Measurements from ENCODE around the gene ERRFI1.
A peak's percentile ranks its signal among the peaks of the same experiment; 100 is the strongest.

Gene ERRFI1

DNA sequence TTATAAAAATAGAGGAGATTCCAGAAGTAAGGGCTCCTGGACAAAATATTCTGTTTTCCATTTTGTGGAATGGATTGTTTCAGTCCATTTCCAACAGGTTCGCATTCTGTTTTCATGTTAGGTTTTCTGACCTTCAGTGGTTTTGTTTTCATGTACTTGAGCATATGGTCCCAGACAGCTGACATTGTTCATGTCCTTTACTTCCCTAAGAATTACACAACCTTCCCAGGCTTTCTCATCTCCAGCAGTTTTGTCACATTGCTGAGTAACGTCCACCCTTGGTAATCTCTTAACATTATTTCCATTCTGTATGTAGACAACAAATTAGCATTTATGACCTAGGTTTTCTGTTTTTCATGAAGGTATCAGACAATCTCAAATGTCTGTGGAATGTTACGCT is 21.0 kb upstream of the ERRFI1 start:
- peak overlapping the region; percentile 42 for H3K27ac ChIP-seq (ENCODE audit: low read depth, low read length)

DNA sequence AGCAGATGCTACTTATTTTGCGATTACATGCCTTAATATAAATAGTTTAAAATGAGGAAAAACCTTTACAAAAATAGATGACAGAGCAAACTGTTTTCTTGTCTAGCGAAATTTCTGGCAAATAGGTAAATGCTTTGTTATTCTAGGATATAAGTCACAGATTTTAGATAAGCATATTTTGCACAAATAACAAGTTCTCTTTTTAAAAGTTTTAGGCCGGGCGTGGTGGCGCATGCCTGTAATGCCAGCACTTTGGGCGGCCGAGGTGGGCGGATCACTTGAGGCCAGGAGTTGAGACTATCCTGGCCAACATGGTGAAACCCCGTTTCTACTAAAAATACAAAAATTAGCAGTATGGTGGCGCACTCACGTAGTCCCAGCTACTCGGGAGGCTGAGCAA is 20.3 kb upstream of the ERRFI1 start:
- H3K27ac ChIP-seq (ENCODE audit: low read depth, low read length): no peak overlapping the region
- H3K9me3 ChIP-seq (ENCODE audit: control insufficient read depth in 5 of 5, low read length in 5 of 5): peaks cover 0 to 2% (median 0%) of the 10 kb centered on the region in 5 donors

More for the DNA sequence above, 21.0 kb upstream of the ERRFI1 start:
- Histone ChIP-seq H3K9ac (ENCODE audit: low read length in 5 of 5) (no peak overlapping the region), H3K36me3 (ENCODE audit: control insufficient read depth in 5 of 5, insufficient read depth in 5 of 5, low read length in 5 of 5) (no peaks in the 10 kb centered on the region), H3K4me3 (ENCODE audit: low read depth in 1 of 5, low read length in 5 of 5) (no peak overlapping the region), H3K27me3 (ENCODE audit: control insufficient read depth in 5 of 5, insufficient read depth in 4 of 5, low read length in 5 of 5) (peaks cover 0 to 3% (median 0%) of the 10 kb centered on the region in 5 donors), H3K4me1 (ENCODE audit: control insufficient read depth in 5 of 5, insufficient read depth in 5 of 5, low read length in 5 of 5) (peaks cover 9 to 17% (median 11%) of the 10 kb centered on the region in 5 donors), H3K9me3 (ENCODE audit: control insufficient read depth in 5 of 5, low read length in 5 of 5) (peaks cover 0 to 2% (median 0%) of the 10 kb centered on the region in 5 donors)

DNA sequence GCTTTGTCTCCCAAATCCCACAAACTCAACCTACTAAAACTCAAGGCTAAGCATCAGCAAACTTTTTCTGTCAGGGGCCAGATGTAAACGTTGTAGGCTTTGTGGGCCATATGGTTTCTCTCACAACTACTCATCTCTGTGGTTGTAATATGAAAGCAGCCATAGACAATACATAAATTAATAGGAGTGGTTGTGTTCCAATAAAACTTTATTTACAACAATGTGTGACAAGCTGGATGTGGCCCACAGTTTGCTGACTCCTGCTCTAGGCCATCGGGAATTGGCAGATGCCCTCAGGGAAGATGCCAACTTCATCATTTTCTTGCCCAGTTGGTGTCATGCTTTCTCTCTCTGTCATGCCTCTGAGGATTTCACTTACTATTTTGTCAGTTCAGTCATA is 17.5 kb upstream of the ERRFI1 start:
- Histone ChIP-seq H3K9me3 (ENCODE audit: control insufficient read depth in 5 of 5, low read length in 5 of 5) (peaks cover 0 to 2% (median 0%) of the 10 kb centered on the region in 5 donors), H3K27me3 (ENCODE audit: control insufficient read depth in 5 of 5, insufficient read depth in 4 of 5, low read length in 5 of 5) (peaks cover 0 to 3% (median 0%) of the 10 kb centered on the region in 5 donors), H3K4me3 (ENCODE audit: low read depth in 1 of 5, low read length in 5 of 5) (no peak overlapping the region), H3K36me3 (ENCODE audit: control insufficient read depth in 5 of 5, insufficient read depth in 5 of 5, low read length in 5 of 5) (no peaks in the 10 kb centered on the region), H3K9ac (ENCODE audit: low read length in 5 of 5) (no peak overlapping the region), H3K27ac (ENCODE audit: low read depth, low read length) (no peak overlapping the region), H3K4me1 (ENCODE audit: control insufficient read depth in 5 of 5, insufficient read depth in 5 of 5, low read length in 5 of 5) (peaks cover 9 to 13% (median 11%) of the 10 kb centered on the region in 5 donors)

More for the DNA sequence above, 20.3 kb upstream of the ERRFI1 start:
- H3K4me3 ChIP-seq (ENCODE audit: low read depth in 1 of 5, low read length in 5 of 5): no peak overlapping the region
- H3K4me1 ChIP-seq (ENCODE audit: control insufficient read depth in 5 of 5, insufficient read depth in 5 of 5, low read length in 5 of 5): peaks cover 9 to 13% (median 11%) of the 10 kb centered on the region in 5 donors
- H3K36me3 ChIP-seq (ENCODE audit: control insufficient read depth in 5 of 5, insufficient read depth in 5 of 5, low read length in 5 of 5): no peaks in the 10 kb centered on the region
- H3K9ac ChIP-seq (ENCODE audit: low read length in 5 of 5): no peak overlapping the region
- H3K27me3 ChIP-seq (ENCODE audit: control insufficient read depth in 5 of 5, insufficient read depth in 4 of 5, low read length in 5 of 5): peaks cover 0 to 3% (median 0%) of the 10 kb centered on the region in 5 donors

DNA sequence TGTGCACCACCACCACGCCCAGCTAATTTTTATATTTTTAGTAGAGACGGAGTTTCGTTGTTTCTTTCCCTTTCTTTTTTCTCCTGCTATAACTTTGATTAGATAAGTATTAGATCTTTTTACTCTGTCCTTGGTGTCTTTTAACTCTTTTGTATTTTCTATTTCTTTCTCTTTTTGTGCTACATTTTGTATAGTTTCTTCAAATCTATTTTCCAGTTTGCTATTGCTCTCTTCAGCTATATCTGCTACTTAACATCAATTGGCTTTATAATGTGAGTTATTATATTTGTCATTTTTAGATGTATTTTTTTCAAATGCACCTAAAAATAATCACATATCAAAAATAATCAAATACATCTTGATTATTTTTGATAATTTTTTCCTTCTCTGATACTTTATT is 16.0 kb upstream of the ERRFI1 start:
- Histone ChIP-seq H3K27me3 (ENCODE audit: control insufficient read depth in 5 of 5, insufficient read depth in 4 of 5, low read length in 5 of 5) (no peaks in the 10 kb centered on the region), H3K9ac (ENCODE audit: low read length in 5 of 5) (no peak overlapping the region), H3K4me1 (ENCODE audit: control insufficient read depth in 5 of 5, insufficient read depth in 5 of 5, low read length in 5 of 5) (peaks cover under 1 to 3% (median 1%) of the 10 kb centered on the region in 5 donors), H3K27ac (ENCODE audit: low read depth, low read length) (no peak overlapping the region), H3K9me3 (ENCODE audit: control insufficient read depth in 5 of 5, low read length in 5 of 5) (no peaks in the 10 kb centered on the region), H3K4me3 (ENCODE audit: low read depth in 1 of 5, low read length in 5 of 5) (no peak overlapping the region), H3K36me3 (ENCODE audit: control insufficient read depth in 5 of 5, insufficient read depth in 5 of 5, low read length in 5 of 5) (no peaks in the 10 kb centered on the region)

DNA sequence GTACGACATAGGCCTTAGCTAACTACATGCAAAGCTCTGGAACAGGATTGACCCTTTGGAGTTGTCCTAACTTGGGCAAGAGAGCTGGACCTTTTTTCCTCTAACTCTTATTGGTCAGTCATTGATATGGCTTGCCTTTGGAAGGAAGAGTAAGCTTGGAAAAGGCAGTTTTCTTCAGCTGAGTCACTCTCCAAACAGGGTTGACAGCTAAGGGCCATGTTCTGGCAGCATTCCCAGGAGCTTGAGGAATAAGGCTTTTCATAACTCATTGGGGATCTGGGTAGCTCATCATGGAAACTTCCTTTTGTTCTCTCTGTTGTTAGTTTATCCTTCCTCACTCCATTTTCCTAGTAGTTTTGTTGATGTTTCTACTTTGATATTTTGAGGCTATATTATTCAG is 14.5 kb upstream of the ERRFI1 start:
- Histone ChIP-seq H3K27me3 (ENCODE audit: control insufficient read depth in 5 of 5, insufficient read depth in 4 of 5, low read length in 5 of 5) (no peaks in the 10 kb centered on the region), H3K27ac (ENCODE audit: low read depth, low read length) (no peak overlapping the region), H3K9ac (ENCODE audit: low read length in 5 of 5) (no peak overlapping the region), H3K9me3 (ENCODE audit: control insufficient read depth in 5 of 5, low read length in 5 of 5) (no peaks in the 10 kb centered on the region), H3K36me3 (ENCODE audit: control insufficient read depth in 5 of 5, insufficient read depth in 5 of 5, low read length in 5 of 5) (no peaks in the 10 kb centered on the region), H3K4me1 (ENCODE audit: control insufficient read depth in 5 of 5, insufficient read depth in 5 of 5, low read length in 5 of 5) (no peaks in the 10 kb centered on the region), H3K4me3 (ENCODE audit: low read depth in 1 of 5, low read length in 5 of 5) (no peak overlapping the region)

DNA sequence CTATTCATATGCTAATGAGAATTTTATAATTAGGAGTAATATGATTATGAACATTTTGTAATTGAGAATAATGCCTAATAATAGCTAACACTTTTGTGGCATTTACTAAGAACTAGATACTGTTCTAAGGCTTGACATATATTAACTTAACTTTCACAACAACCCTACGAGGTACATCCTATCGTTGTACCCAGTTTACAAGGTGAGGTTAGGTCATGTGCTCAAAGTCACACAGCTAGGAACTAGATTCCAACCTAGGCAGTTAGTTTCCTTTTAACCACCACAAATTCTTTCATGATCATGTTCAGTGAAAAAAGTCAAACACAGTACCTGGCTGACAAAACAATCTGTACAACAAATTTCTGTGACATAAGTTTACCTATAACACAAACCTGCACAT is 13.0 kb upstream of the ERRFI1 start:
- no peaks in the 10 kb centered on the region for H3K27me3 ChIP-seq (ENCODE audit: control insufficient read depth in 5 of 5, insufficient read depth in 4 of 5, low read length in 5 of 5)
- no peaks in the 10 kb centered on the region for H3K4me1 ChIP-seq (ENCODE audit: control insufficient read depth in 5 of 5, insufficient read depth in 5 of 5, low read length in 5 of 5)
- no peak overlapping the region for H3K9ac ChIP-seq (ENCODE audit: low read length in 5 of 5)
- H3K4me3 ChIP-seq (ENCODE audit: low read depth in 1 of 5, low read length in 5 of 5): no peak overlapping the region
- no peaks in the 10 kb centered on the region for H3K36me3 ChIP-seq (ENCODE audit: control insufficient read depth in 5 of 5, insufficient read depth in 5 of 5, low read length in 5 of 5)
- H3K9me3 ChIP-seq (ENCODE audit: control insufficient read depth in 5 of 5, low read length in 5 of 5): no peaks in the 10 kb centered on the region
- no peak overlapping the region for H3K27ac ChIP-seq (ENCODE audit: low read depth, low read length)

DNA sequence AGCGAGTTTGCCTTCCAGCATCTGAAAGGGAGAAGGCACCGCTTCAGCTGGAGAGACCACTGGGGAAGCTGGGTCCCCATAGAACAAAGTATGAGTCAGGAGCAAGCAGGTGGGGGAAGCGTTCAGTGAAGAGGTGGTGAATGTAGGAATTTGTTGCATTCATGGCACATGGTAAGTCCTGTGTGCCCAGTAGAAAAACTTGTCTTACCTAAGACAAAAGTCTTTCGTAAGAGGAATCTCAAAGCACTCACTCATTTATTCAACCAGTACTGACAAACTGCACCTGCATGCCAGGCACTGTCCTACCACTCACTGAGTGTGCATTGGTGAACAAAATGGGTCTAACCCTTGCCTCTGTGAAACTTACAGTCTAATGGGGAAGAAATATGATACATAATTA is 9.2 kb upstream of the ERRFI1 start:
- Histone ChIP-seq H3K9me3 (ENCODE audit: control insufficient read depth in 5 of 5, low read length in 5 of 5) (no peaks in the 10 kb centered on the region), H3K4me1 (ENCODE audit: control insufficient read depth in 5 of 5, insufficient read depth in 5 of 5, low read length in 5 of 5) (peaks cover 0 to 3% (median 0%) of the 10 kb centered on the region in 5 donors), H3K27ac (ENCODE audit: low read depth, low read length) (no peak overlapping the region), H3K27me3 (ENCODE audit: control insufficient read depth in 5 of 5, insufficient read depth in 4 of 5, low read length in 5 of 5) (no peaks in the 10 kb centered on the region), H3K4me3 (ENCODE audit: low read depth in 1 of 5, low read length in 5 of 5) (no peak overlapping the region), H3K36me3 (ENCODE audit: control insufficient read depth in 5 of 5, insufficient read depth in 5 of 5, low read length in 5 of 5) (no peaks in the 10 kb centered on the region), H3K9ac (ENCODE audit: low read length in 5 of 5) (no peak overlapping the region)

DNA sequence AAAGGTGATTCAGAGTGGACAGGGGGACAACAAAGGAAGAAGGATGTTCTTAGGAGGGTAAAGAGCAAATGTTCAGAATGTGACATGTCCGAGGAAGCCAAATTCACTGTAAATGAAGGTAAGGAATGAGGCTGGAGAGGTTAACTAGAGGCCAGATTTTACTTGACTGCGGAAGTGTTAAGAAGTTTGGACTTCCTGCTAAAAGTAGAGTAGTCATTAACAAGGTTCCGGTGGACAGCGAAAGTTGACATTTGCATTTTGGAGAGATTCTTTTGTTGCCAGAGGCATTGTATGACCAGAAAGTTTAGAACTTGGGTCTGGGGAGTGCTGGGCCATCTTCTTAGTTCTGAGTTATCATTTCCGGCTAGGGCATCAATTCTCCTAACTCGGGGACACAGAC is 7.2 kb upstream of the ERRFI1 start:
- no peak overlapping the region for H3K27ac ChIP-seq (ENCODE audit: low read depth, low read length)

DNA sequence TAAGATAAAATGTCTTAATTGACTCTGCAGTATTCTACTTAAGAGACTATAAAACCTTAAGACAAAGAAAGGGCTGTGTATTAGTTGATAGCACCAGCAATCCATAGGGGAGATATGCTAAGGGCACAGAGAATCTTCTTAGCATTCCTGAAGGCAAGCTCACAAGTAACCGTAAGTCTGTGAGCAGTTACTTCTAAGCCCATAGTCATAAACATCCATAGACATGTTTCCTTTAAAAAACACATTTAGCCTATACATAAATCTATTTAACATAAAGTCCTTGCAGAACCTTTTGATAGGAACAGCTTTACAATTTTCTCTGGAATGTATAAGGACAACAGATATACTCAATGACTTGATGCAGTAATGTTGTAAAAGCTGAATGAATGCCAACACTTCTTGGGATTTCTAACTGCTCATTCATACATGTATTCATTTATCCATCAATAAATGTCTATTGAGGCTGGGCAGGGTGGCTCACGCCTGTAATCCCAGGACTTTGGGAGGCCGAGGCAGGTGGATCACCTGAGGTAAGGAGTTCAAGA is 6.3 kb upstream of the ERRFI1 start:
- H3K4me3 ChIP-seq (ENCODE audit: low read depth in 1 of 5, low read length in 5 of 5): no peak overlapping the region
- H3K27me3 ChIP-seq (ENCODE audit: control insufficient read depth in 5 of 5, insufficient read depth in 4 of 5, low read length in 5 of 5): no peaks in the 10 kb centered on the region
- peaks cover 0 to 19% (median 14%) of the 10 kb centered on the region in 5 donors for H3K4me1 ChIP-seq (ENCODE audit: control insufficient read depth in 5 of 5, insufficient read depth in 5 of 5, low read length in 5 of 5)
- no peak overlapping the region for H3K27ac ChIP-seq (ENCODE audit: low read depth, low read length)
- H3K36me3 ChIP-seq (ENCODE audit: control insufficient read depth in 5 of 5, insufficient read depth in 5 of 5, low read length in 5 of 5): no peaks in the 10 kb centered on the region
- H3K9me3 ChIP-seq (ENCODE audit: control insufficient read depth in 5 of 5, low read length in 5 of 5): no peaks in the 10 kb centered on the region
- H3K9ac ChIP-seq (ENCODE audit: low read length in 5 of 5): no peak overlapping the region

More for the DNA sequence above, 7.2 kb upstream of the ERRFI1 start:
- Histone ChIP-seq H3K36me3 (ENCODE audit: control insufficient read depth in 5 of 5, insufficient read depth in 5 of 5, low read length in 5 of 5) (no peaks in the 10 kb centered on the region), H3K4me3 (ENCODE audit: low read depth in 1 of 5, low read length in 5 of 5) (no peak overlapping the region), H3K4me1 (ENCODE audit: control insufficient read depth in 5 of 5, insufficient read depth in 5 of 5, low read length in 5 of 5) (peaks cover 0 to 10% (median 5%) of the 10 kb centered on the region in 5 donors), H3K9ac (ENCODE audit: low read length in 5 of 5) (no peak overlapping the region), H3K27me3 (ENCODE audit: control insufficient read depth in 5 of 5, insufficient read depth in 4 of 5, low read length in 5 of 5) (no peaks in the 10 kb centered on the region), H3K9me3 (ENCODE audit: control insufficient read depth in 5 of 5, low read length in 5 of 5) (no peaks in the 10 kb centered on the region)

DNA sequence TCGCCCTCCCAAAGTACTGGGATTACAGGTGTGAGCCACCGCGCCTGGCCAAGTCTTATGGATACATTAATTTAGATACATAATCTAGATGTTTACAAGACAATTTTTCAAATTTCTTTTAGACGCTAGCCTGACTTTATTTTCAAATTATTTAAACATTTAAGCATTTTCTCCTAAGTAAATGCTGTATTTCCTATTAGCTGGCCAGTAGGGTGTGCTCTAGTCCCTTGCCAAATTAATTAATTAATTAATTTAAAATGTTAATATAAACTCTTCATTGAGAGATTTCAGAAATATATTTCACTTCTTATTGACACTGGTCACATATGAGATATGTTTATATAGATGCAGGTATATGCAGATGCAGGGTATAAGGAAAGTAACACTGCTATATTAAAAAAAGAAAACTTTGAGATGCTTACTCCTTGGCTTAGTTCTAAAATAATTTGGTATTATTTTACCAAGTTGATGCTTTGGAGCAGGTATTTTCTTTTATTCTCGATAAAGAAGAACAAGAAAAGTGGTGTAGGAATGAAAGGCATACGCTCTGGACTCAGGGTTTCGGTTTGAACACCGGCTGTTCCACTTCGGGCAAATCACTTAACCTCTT is 5.2 kb upstream of the ERRFI1 start:
- Histone ChIP-seq H3K27me3 (ENCODE audit: control insufficient read depth in 5 of 5, insufficient read depth in 4 of 5, low read length in 5 of 5) (no peaks in the 10 kb centered on the region), H3K36me3 (ENCODE audit: control insufficient read depth in 5 of 5, insufficient read depth in 5 of 5, low read length in 5 of 5) (no peaks in the 10 kb centered on the region), H3K9me3 (ENCODE audit: control insufficient read depth in 5 of 5, low read length in 5 of 5) (no peaks in the 10 kb centered on the region), H3K9ac (ENCODE audit: low read length in 5 of 5) (no peak overlapping the region), H3K4me3 (ENCODE audit: low read depth in 1 of 5, low read length in 5 of 5) (no peak overlapping the region), H3K4me1 (ENCODE audit: control insufficient read depth in 5 of 5, insufficient read depth in 5 of 5, low read length in 5 of 5) (peaks cover 4 to 30% (median 25%) of the 10 kb centered on the region in 5 donors), H3K27ac (ENCODE audit: low read depth, low read length) (no peak overlapping the region)

All from subcutaneous abdominal adipose tissue (tissue), 5 donors.